Retinal pigment epithelial cell (primary cell): ENCODE data around the gene B3GLCT.

Experiments used
- DNase-seq: peaks from one replicate; pipeline ENCODE4 v3.0.0-alpha.2; 2010; ENCODE audit warnings: low read depth
- H3K4me3 ChIP-seq: 2 replicates; pipeline ENCODE4 v1.5.1; 2011; ENCODE audit warnings: mild to moderate bottlenecking, low read length, control low read depth, moderate library complexity
- CTCF ChIP-seq: conservative IDR thresholded peaks from 2 replicates; pipeline ENCODE4 v1.5.1; 2011; ENCODE audit warnings: low read depth, low read length, control low read depth, inconsistent platforms

B3GLCT gene

GRCh38 chr13:31310786-31311185 is 111.0 kb downstream of the B3GLCT start:
- no peak for TF ChIP-seq CTCF
- no peak overlapping the region for H3K4me3 ChIP-seq
- no peak for DNase-seq

GRCh38 chr13:31311921-31312320 is 112.1 kb downstream of the B3GLCT start:
- no peak for DNase-seq
- no peak for TF ChIP-seq CTCF
- no peak overlapping the region for H3K4me3 ChIP-seq

- H3K4me3 ChIP-seq, result no peak overlapping the region
- TF ChIP-seq CTCF, result no peak
- no peak for DNase-seq
Measured at GRCh38 chr13:31314961-31315360, 115.2 kb downstream of the B3GLCT start.

- DNase-seq, result no peak
- no peak for TF ChIP-seq CTCF
Measured at GRCh38 chr13:31320946-31321345, 121.2 kb downstream of the B3GLCT start.

GRCh38 chr13:31321457-31321856 is 121.7 kb downstream of the B3GLCT start:
- no peak overlapping the region for H3K4me3 ChIP-seq
- no peak for TF ChIP-seq CTCF
- no peak for DNase-seq

More at GRCh38 chr13:31320946-31321345, 121.2 kb downstream of the B3GLCT start:
- no peak overlapping the region for H3K4me3 ChIP-seq

GRCh38 chr13:31322026-31322425 is 122.3 kb downstream of the B3GLCT start:
- no peak for TF ChIP-seq CTCF
- no peak overlapping the region for H3K4me3 ChIP-seq
- DNase-seq, result no peak

- TF ChIP-seq CTCF, result no peak
- DNase-seq, result no peak
- no peak overlapping the region for H3K4me3 ChIP-seq
Measured at GRCh38 chr13:31322702-31323405, 123.1 kb downstream of the B3GLCT start.
